Smooth muscle cell (in vitro differentiated cells): Measurements from ENCODE around the gene STAG1. TPM values are rescaled to one million over a fixed set of nuclear protein-coding genes. Genes with fewer than 3 reads are reported as not detected.

Source experiments
- DNase-seq: peaks from one replicate; lab custom pipeline; 2025; ENCODE audit not compliant: unreplicated experiment; lab: John Stamatoyannopoulos, UW
- H2AFZ ChIP-seq: fragments of 200-600 bp; sonication (generic); 2 replicates; pipeline ENCODE4 v1.6.0; 2016; ENCODE audit warnings: antibody characterized with exemption, low read depth, mild to moderate bottlenecking
- H3F3A ChIP-seq: fragments of 200-600 bp; sonication (generic); 2 replicates; pipeline ENCODE4 v1.6.0; 2017; ENCODE audit warnings: antibody characterized with exemption, low read depth
- H3K27ac ChIP-seq: fragments of 200-600 bp; sonication (generic); 2 replicates; pipeline ENCODE4 v1.5.1; 2016; ENCODE audit warnings: low read depth, mild to moderate bottlenecking
- H3K27me3 ChIP-seq: fragments of 200-600 bp; sonication (generic); 2 replicates; pipeline ENCODE4 v1.6.1; 2016; ENCODE audit warnings: low read depth, mild to moderate bottlenecking
- H3K36me3 ChIP-seq: fragments of 200-600 bp; sonication (generic); 2 replicates; pipeline ENCODE4 v1.5.1; 2016; ENCODE audit warnings: low read depth
- H3K4me1 ChIP-seq: fragments of 200-600 bp; sonication (generic); 2 replicates; pipeline ENCODE4 v1.5.1; 2016; ENCODE audit warnings: low read depth
- H3K4me2 ChIP-seq: fragments of 200-600 bp; sonication (generic); 2 replicates; pipeline ENCODE4 v1.6.0; 2016; ENCODE audit warnings: mild to moderate bottlenecking
- H3K4me3 ChIP-seq: fragments of 200-600 bp; sonication (generic); 2 replicates; pipeline ENCODE4 v1.5.1; 2016; ENCODE audit warnings: mild to moderate bottlenecking
- H3K79me2 ChIP-seq: fragments of 200-600 bp; sonication (generic); 2 replicates; pipeline ENCODE4 v1.6.0; 2016; ENCODE audit warnings: low read depth, mild to moderate bottlenecking
- H3K9ac ChIP-seq: fragments of 200-600 bp; sonication (generic); 2 replicates; pipeline ENCODE4 v1.6.0; 2016; ENCODE audit warnings: low read depth
- H3K9me3 ChIP-seq: fragments of 200-600 bp; sonication (generic); replicated peaks from 2 replicates; pipeline ENCODE4 v1.5.1; 2016; ENCODE audit warnings: low read depth
- H4K20me1 ChIP-seq: fragments of 200-600 bp; sonication (generic); 2 replicates; pipeline ENCODE4 v1.6.0; 2016; ENCODE audit warnings: low read depth
- WGBS: methylation state at CpG from one replicate; pipeline ENCODE4 v1.1.7; 2016; ENCODE audit warnings: low lambda C conversion rate; 5-methylcytosine and 5-hydroxymethylcytosine counted together
- polyA plus RNA-seq: library from polyadenylated mRNA; unstranded; fragments of >200 nt; fragmentation: Nextera tagmentation; extraction: Ambion mirVana; gene quantifications from 2 replicates; pipeline ENCODE4 v1.2.1, GENCODE V29; 2016
- total RNA-seq: library from RNA; depleted of rRNA; stranded (reverse); fragments of >200 nt; gene quantifications from 2 replicates; pipeline ENCODE4 v1.2.3, GENCODE V29; 2014
- TF ChIP-seq, protein P1 (sequence below): fragments of 200-600 bp; sonication (generic); IDR thresholded peaks from 2 replicates; pipeline ENCODE4 v1.5.1; 2017; ENCODE audit warnings: borderline replicate concordance, mild to moderate bottlenecking, antibody characterized with exemption; ENCODE audit not compliant: insufficient read depth, poor library complexity, severe bottlenecking

Gene STAG1
- total and polyA plus RNA-seq, 2 experiments from 2014 or later: 14.6 to 29.5 TPM

DNA sequence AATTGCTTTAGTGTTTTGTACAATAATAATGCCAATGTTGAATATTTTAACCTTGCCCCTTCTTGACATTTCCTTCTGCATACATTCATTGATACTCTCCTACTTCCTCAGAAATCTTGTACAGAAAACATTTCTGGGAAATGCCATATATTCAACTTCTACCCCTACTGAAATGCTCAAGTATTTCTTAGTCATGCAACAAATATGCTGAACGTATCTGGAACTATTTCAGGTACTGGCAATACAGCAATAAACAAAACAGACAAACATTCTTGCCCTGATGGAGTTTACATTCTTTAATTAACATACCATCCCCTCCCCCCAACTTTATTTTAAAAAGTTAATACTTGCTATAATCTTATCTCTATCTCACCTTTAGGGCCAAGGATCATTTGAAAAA is 147.2 kb downstream of the STAG1 start:
- H3K27me3 ChIP-seq: no peaks in the 10 kb centered on the region
- H3K4me3 ChIP-seq: no peak overlapping the region
- peaks cover 5% of the 10 kb centered on the region for H4K20me1 ChIP-seq
- no peaks in the 10 kb centered on the region for H3K9me3 ChIP-seq
- H3K79me2 ChIP-seq: peaks cover 5% of the 10 kb centered on the region
- no peak overlapping the region for H3K27ac ChIP-seq
- H3K4me2 ChIP-seq: no peak overlapping the region
- 65% methylated on average over 1 of the region's 1 CpG for WGBS
- no peaks in the 10 kb centered on the region for H3F3A ChIP-seq
- H3K36me3 ChIP-seq: no peaks in the 10 kb centered on the region
- no peaks in the 10 kb centered on the region for H3K4me1 ChIP-seq
- DNase-seq: no peak
- TF ChIP-seq, protein P1, sequence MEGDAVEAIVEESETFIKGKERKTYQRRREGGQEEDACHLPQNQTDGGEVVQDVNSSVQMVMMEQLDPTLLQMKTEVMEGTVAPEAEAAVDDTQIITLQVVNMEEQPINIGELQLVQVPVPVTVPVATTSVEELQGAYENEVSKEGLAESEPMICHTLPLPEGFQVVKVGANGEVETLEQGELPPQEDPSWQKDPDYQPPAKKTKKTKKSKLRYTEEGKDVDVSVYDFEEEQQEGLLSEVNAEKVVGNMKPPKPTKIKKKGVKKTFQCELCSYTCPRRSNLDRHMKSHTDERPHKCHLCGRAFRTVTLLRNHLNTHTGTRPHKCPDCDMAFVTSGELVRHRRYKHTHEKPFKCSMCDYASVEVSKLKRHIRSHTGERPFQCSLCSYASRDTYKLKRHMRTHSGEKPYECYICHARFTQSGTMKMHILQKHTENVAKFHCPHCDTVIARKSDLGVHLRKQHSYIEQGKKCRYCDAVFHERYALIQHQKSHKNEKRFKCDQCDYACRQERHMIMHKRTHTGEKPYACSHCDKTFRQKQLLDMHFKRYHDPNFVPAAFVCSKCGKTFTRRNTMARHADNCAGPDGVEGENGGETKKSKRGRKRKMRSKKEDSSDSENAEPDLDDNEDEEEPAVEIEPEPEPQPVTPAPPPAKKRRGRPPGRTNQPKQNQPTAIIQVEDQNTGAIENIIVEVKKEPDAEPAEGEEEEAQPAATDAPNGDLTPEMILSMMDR: no peak
- no peak overlapping the region for H2AFZ ChIP-seq
- no peak overlapping the region for H3K9ac ChIP-seq

DNA sequence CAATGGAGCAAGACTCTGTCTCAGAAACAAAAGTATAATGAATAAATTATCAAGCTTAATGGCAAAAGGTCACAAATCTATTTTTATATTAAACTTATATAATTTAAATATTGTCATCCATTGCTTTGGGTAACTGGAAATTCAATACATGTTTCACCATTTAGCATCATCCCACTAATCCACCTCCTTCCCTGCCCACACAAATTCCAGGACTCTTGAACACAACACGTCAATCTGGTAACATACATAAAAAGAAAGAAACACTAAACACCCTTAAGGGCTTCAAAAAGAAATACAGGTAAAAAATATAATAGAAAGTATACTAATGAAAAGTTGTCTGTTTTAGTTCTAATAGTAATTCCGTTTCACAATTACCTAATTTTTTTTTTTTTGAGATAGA is 149.4 kb downstream of the STAG1 start:
- Histone ChIP-seq H3K36me3 (no peaks in the 10 kb centered on the region), H3K27me3 (no peaks in the 10 kb centered on the region), H3K9me3 (no peaks in the 10 kb centered on the region), H3K4me3 (no peak overlapping the region), H3K27ac (peak overlapping the region; percentile 31), H3K79me2 (peaks cover 5% of the 10 kb centered on the region), H3K9ac (no peak overlapping the region), H3F3A (no peaks in the 10 kb centered on the region), H3K4me2 (no peak overlapping the region), H2AFZ (no peak overlapping the region), H4K20me1 (peaks cover 5% of the 10 kb centered on the region), H3K4me1 (no peaks in the 10 kb centered on the region)
- no peak for DNase-seq
- TF ChIP-seq, protein P1: no peak
- WGBS: 54% methylated on average over 2 of the region's 2 CpGs

DNA sequence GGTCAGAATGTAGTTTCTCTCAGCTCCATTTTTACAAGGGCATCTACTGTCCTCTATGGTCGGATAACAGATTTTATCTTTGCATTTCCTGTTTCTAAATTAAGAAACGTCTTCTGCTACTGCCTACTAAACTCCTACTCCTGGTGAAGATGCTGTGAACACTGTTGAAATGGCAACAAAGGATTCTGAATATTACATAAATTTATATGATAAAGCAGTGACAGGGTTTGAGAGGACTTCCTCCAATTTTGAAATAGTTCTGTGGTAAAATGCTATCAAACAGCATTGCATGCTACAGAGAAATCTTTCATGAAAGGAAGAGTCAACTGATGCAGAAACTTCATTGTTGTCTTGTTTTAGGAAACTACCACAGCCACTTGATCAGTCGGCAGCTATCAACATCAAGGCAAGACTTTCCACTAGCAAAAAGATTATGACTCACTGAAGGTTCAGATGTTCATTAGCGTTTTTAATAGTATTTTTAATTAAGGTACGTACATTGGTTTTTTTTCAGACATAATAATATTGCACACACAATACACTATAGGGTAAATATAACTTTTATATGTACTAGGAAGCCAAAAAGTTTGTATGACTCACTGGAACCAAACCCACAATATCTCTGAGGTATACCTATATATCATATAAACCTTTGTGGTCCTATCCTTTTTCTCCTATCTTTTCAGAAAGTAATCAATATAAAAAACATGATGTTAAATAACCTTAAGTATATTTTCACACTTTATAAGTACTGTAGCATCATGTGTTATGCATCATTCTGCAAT is 156.1 kb downstream of the STAG1 start:
- H3K4me1 ChIP-seq: no peaks in the 10 kb centered on the region
- no peak overlapping the region for H3K4me3 ChIP-seq
- H3K79me2 ChIP-seq: peaks cover 8% of the 10 kb centered on the region
- no peaks in the 10 kb centered on the region for H3K9me3 ChIP-seq
- no peak for DNase-seq
- peaks cover 10% of the 10 kb centered on the region for H4K20me1 ChIP-seq
- WGBS: 53% methylated on average over 5 of the region's 5 CpGs
- no peak overlapping the region for H3K4me2 ChIP-seq
- no peak overlapping the region for H3K27ac ChIP-seq
- no peaks in the 10 kb centered on the region for H3K27me3 ChIP-seq
- H3K36me3 ChIP-seq: no peaks in the 10 kb centered on the region
- H2AFZ ChIP-seq: no peak overlapping the region
- no peak overlapping the region for H3K9ac ChIP-seq
- H3F3A ChIP-seq: peaks cover 4% of the 10 kb centered on the region
- TF ChIP-seq, protein P1: no peak

DNA sequence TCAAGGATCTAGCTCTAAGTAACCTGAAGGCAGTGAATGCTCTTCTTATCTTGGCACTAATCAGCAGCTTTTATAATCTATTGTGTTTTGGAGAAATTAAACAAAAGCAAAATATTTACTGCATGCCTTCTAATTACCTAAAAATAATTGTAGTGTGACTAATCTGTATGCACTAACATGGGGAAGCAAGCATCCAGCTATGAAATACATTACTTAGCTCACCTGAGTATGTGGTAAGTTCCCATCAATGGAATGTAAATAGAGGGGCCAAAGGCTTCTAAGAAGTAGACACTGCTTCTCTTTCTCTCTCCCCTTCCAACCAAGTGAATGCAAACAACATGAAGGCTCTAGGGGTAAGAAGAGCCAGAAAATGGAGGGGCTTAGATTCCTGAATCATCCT is 165.6 kb downstream of the STAG1 start:
- no peak for DNase-seq
- no peak overlapping the region for H3K4me2 ChIP-seq
- no peaks in the 10 kb centered on the region for H3K4me1 ChIP-seq
- TF ChIP-seq, protein P1: no peak
- H3K27me3 ChIP-seq: no peaks in the 10 kb centered on the region
- H3K9me3 ChIP-seq: no peaks in the 10 kb centered on the region
- H2AFZ ChIP-seq: no peak overlapping the region
- no peaks in the 10 kb centered on the region for H4K20me1 ChIP-seq
- H3K27ac ChIP-seq: no peak overlapping the region
- H3K36me3 ChIP-seq: no peaks in the 10 kb centered on the region
- no peaks in the 10 kb centered on the region for H3F3A ChIP-seq
- H3K4me3 ChIP-seq: no peak overlapping the region
- no peak overlapping the region for H3K9ac ChIP-seq
- H3K79me2 ChIP-seq: peaks cover 13% of the 10 kb centered on the region
